HuH-7 (cell line): Measurements from ENCODE around the gene B3GNT7.
"Not testable (repeated sequence)": the region's sequence is repeated elsewhere in the genome, so short reads cannot be mapped to it uniquely, and the experiment has no call there.

Experiments used
- DNase-seq: peaks from one replicate; pipeline ENCODE4 v3.0.0; 2011; ENCODE audit warnings: low spot score

B3GNT7 gene

DNA sequence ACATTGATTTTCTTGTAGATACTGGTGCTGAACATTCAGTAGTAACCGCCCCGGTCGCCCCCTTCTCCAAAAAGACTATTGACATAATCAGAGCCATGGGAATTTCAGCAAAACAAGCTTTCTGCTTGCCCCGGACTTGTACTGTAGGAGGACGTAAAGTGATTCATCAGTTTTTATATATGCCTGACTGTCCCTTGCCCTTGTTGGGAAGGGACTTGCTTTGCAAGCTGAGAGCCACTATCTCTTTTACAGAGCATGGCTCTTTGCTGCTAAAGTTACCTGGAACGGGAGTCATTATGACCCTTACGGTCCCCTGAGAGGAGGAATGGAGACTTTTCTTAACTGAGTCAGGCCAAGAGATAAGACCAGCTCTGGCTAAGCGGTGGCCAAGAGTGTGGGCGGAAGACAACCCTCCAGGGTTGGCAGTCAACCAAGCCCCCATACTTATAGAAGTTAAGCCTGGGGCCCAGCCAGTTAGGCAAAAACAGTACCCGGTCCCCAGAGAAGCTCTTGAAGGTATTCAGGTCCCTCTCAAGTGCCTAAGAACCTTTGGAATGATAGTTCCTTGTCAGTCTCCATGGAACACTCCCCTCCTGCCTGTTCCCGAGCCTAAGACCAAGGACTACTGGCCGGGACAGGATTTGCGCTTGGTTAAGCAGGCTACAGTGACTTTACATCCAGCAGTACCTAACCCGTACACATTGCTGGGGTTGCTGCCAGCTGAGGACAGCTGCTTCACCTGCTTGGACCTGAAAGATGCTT is 8.1 kb downstream of the B3GNT7 start:
- not testable (repeated sequence) for DNase-seq

DNA sequence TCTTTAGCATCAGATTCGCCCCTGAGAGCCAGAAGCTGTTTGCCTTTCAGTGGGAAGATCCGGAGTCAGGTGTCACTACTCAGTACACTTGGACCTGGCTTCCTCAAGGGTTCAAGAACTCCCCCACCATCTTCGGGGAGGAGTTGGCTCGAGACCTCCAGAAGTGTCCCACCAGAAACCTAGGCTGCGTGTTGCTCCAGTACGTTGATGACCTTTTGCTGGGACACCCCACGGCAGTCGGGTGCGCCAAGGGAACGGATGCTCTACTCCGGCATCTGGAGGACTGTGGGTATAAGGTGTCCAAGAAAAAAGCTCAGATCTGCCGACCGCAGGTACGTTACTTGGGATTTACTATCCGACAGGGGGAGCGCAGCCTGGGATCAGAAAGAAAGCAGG is 8.7 kb downstream of the B3GNT7 start:
- not testable (repeated sequence) for DNase-seq

DNA sequence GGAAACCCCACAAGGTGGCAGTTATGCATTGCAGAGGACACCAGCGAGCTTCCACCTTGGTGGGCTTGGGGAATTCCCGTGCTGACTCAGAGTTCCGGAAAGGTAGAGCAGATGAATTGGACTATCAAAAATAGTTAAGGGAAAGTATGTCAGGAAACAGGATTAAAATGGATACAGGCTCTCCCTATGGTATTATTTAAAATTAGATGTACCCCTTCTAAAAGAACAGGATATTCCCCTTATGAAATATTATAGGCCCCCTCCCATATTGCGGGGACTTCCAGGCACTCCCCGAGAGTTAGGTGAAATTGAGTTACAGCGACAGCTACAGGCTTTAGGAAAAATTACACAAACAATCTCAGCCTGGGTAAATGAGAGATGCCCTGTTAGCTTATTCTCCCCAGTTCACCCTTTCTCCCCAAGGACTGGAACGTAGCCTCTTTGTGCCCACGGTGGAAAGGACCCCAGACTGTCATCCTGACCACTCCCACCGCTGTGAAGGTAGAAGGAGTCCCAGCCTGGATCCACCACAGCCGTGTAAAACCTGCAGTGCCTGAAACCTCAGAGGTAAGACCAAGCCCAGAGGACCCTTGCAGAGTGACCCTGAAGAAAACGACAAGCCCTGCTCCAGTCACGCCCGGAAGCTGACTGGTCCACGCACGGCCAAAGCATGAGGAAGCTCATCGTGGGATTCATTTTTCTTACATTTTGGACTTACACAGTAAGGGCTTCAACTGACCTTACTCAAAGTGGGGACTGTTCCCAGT is 10.3 kb downstream of the B3GNT7 start:
- not testable (repeated sequence) for DNase-seq

DNA sequence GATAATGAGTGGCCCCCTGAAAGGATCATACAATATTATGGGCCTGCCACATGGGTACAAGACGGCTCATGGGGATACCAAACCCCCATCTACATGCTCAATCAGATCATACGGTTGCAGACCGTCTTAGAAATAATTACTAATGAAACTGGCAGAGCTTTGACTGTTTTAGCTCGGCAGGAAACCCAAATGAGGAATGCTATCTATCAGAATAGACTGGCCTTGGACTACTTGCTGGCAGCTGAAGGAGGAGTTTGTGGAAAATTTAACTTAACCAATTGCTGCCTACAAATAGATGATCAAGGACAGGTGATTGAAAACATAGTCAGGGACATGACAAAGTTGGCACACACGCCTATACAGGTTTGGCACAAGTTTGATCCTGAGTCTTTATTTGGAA is 12.2 kb downstream of the B3GNT7 start:
- not testable (repeated sequence) for DNase-seq

DNA sequence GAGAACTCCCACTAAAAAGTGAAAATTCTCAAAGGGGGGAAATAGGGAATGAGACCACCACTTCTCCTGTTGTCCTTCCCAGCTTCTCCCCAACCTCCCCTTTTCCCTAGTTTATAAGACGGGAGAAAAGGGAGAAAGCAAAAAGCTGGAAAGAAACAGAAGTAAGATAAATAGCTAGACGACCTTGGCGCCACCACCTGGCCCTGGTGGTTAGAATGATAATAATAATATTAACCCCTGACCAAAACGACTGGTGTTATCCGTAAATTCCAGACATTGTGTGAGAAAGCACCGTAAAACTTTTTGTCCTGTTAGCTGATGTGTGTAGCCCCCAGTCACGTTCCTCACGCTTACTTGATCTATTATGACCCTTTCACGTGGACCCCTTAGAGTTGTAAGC is 12.8 kb downstream of the B3GNT7 start:
- DNase-seq: not testable (repeated sequence)

DNA sequence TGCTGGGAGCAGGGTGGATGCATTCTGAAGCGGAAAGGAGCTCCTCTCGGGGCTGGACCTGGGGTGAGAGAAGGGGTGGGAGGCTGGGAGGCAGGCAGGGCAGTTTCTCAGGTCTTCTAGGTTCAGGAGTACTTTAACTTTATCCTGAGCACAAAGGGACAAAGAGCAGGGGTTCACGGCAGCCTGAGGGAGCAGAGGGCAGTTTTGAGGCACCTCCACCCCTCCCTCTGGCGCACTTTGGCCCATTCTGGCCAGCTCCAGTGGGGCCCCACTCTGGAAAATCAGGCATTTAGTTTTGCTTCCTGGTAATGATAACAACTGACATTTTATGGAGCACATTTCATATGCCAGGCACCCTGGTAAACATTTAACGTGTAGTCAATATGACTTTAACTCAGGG is 14.3 kb downstream of the B3GNT7 start:
- DNase-seq: no peak

DNA sequence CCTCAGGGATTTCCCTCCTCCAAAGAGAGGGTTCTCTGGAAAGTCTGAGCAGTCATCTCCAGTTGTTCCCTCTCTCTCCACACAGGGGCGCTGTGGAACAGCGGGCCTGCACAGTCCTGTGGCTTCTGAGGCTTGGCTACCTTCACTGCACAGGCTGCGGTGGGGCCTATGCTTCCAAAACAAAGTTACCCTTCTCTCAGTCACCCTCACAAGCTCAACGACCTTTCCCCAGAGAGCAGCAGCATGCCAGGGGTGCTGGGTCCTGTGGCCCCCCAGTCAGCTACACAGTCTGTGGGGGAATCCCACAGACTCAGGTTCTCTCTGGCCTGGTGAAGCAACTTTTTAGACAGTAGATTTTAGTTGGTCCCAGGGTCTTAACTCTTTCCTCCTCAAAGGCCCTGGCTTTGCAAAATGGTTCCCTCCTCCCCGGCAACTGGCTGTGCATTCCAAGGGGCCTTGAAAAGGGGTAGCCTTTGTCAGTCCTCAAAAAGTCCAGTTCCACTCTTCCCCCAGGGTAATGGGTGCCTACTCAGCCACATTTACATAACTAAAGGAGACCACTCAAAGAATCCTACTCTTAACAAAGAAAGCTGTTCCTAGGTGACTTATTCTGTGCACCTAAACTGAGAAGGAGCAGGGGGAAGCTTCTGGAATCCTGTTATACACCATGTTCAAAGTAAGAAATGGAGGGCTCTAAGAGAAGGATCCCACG is 14.9 kb downstream of the B3GNT7 start:
- DNase-seq: no peak

DNA sequence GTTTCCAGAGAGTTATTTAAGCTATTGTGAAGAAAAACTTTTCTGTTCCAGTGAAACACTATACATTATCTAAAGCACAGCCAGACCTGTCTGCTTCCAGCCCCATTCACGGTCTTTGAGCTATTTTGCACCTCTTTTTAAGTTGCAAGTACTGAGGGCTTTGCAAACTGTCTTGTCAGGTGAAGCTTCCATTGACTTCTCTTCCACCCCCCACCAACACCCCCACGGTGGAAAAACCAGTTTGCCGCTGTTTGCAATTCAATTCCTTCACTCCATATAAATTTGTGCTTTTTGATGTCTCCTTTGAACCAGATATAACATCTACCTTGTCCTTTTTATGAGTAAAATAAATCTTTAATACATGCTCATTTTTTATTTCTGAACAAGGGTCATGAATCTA is 15.7 kb downstream of the B3GNT7 start:
- no peak for DNase-seq

DNA sequence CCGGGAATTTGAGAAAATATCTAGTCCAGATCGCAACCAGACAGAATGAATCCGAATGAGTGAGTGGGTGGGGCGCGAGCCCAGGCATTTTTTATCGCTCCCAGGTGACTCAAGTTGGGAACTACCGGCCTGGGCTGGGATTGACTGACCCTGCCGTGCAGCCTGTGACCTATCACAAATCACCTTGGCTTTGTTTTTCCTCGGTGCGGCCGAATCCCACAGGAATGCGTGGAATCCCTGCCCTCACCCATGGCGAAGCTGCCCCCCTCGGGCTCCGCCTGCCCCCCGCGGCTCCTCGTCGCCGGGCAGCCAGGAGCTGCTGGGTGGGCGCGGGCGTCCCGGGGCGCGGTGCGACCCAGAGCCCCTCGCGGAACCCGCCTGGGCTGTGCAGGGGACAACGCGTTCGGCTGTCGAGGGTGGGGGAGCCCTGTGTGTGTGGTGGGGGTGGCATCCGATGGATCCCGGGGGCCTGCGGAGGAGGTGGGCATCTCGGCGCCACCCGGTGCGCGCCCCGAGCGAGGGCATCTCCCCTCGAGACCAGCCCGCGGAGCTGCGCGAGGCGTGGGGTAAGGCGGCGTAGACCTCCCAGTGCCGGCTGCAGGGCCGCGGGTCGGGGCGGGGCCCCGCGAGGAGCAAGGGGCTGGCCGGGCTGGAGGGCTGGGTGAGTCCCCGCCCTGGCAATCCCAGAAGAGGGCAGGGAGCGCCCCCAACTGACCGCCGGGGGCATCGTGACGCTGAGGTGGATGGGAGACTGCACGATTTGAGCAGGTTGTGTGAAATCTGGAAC is 16.5 kb downstream of the B3GNT7 start:
- DNase-seq: no peak

DNA sequence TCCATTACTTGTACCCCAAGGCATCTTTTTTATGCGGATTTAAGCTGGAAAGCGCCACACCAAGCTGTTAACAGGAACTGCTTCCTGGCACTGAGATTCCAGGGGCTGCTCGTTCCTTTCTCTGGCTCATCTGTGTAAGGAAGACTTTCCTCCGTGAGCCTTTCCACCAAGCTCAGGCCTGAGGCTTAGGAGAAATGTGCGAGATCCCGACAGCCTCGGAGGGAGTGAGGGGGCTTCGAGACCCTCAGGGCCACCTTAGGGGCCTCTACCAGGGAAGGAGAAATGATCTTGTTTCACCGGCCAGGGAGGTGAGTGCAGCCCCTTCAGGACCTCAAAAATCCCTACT is 17.1 kb downstream of the B3GNT7 start:
- DNase-seq: no peak

DNA sequence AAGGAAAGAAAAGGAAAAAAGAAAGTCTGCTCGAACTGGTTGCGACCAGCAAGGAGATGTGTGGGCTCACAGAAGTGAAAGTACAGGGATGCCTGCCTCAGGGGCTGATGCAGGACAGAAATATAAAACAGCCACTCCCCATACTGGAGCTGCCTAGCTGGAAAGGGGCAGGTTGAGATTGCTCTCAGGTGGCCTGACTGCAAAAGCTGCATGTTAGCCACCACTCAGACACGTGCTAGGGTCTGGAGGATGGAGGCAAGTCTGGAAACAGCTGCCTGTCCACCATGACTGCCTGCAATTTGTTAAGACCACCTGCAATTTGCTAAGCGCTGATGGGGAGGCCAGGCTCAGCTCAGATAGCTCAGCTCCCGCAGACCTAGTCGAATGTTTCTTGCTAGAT is 17.9 kb downstream of the B3GNT7 start:
- no peak for DNase-seq

DNA sequence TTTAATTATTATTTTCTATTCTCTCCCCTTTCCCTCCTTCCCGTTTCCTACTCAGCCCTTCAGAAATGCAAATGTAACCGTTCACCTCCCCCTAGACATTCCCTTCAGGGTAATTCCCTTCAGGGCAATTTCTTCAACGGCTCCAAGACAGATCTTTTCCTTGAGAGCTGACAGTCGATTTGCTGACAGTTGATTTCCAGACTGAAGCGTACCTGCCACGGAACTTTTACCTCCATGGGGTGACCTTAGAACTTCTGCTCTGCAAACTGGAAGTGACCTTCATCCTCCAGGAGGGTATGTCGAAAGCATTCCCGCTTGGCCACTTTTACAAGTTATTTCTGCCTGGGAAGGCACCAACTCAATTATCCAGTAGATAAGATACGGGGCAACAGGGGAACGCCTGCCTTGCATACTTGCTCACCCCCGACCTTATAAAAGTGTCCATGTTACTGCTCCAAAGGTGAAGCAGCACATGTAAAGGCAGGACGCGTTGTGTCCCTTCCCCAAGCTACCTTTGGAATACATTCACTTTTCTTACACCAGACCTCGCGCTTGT is 18.5 kb downstream of the B3GNT7 start:
- DNase-seq: no peak

DNA sequence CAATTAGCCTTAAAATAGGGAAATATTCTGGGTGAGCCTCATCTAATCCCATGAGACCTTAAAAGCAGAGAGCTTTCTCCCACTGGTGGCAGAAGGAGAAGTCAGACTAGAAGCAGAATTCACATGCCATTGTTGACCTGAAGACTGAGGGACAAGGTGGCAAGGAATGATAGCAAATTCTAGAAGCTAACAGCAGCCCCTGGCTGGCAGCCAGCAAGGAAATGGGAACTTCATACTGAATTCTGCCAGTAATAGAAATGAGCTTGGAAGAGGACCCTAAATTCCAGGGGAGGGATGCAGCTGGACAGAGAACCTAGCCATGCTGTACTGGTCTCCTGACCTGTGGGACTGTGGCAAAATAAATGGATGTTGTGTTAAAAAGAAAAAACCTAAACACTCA is 19.5 kb downstream of the B3GNT7 start:
- DNase-seq: no peak

DNA sequence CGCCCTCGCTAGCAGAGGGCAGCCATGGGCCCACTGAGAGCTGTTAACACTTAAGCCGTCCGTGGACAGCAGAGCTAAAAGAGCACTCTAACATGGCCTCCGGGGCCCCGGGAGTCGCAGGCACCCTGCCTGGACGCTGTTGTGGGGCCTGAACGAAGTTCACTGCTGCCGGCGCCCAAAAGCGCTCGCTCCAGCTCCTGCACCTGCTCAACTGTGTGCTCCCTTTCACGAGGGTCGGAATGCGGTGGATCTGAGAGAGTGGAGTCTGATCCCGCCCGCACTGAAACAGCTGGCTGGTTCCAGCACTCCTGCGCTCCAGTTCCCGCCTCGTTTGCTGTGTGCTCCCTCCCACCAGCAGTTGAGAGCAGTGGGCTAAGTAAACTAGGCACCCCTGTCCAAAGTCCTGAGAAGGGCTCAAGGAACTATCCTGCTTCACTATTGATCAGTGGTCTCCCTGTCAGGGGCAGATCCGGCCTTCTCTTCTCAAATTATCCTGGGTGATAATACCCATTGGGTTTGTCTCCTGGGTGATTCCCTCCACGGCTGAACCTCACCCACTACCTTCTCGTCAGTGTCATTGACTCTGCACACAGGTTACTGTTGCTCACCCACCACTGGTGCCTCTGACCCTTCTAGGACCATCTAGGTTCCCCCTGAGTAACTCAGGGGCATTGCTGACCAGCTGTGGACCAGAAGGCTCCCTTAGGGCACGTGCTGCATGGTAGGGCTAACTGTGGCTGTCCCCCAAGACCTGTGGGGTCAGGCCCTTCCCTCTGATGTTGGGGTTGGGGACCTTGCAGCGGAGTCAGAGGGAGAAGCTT is 23.5 kb downstream of the B3GNT7 start:
- DNase-seq: no peak

DNA sequence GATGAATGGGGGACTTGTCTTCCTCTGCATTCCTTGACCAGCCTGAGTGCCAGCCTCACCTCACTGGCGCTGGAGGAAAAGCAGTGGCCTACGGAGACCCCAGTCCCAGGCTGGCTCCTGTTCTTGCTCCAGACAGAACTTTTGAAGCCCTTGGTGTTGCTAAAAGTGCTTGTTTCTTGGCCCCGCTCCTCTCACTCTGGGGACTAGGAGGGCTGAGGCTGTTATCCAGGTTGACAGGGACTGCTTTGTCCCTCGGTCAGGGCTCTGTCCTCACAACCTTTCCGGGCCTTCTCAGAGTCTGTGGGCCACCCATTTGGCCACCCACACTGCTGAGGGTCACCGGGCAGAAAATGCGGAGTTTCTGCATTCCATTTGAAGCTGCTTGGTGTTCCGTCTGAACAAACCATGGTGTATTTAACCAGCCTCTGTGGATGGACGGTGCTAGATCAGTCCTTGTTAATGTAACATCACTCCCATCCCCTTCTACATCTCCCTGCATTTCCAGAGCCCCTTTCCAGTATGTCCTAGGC is 25.6 kb downstream of the B3GNT7 start:
- no peak for DNase-seq

DNA sequence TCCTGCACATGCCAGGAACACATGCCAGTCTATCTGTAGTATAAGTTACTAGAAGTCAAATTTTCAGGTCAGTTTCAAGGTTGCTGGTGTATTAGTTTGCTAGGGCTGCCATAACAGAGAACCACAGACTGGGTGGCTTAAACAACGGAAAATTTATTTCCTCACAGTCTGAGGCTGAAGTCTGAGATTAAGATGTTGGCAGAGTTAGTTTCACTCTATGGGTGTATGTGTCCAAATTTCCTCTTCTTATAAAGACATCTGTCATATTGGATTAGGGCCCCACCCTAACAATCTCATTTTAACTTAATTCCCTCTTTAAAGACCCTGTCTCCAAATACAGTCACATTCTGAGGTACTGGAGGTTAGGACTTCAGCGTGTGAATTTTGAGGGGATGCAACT is 26.5 kb downstream of the B3GNT7 start:
- DNase-seq: no peak

DNA sequence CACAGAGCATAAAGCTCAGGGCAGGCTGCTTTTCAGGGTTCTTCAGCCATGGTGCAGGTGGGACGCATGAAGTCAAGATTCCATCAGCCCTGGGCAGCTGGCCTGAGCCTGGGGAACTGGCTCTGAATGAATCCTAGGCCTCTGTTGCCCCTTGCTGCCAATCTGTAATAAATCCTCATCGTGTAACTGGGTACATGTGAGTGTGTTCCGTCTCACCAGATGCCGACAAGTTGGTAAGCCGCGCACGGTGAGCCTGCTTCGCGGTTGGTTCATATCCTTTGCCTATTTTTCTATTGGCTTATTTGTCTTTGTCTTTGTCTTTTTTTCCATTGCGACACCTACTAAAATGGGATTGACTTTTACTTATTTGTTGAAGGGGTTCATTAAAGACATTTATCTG is 27.7 kb downstream of the B3GNT7 start:
- no peak for DNase-seq

DNA sequence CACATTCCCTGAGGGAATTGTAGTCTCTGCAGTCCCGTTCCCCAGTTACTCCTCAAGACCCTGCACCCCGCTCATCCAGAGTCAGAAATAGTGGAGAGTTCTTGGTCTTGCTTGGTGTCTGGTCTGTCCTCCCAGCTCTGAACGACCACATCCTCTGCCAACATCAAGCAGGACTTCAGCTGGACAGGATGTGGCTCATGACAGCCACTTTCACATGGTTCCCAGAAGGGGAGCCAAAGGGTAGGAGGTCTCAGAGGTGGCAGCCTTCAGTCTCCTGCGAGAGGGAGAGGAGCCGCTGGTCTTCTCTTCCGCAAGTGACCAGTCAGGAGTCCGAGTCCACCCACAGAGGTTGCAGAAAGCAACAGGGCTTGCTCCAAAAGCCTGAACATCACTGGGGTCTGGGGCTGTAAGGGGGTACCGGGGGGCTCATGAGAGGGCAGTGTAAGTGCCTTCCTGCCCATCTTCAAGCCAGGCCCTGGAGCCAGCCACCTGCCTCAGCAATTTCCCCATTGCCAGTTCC is 29.8 kb downstream of the B3GNT7 start:
- DNase-seq: no peak

DNA sequence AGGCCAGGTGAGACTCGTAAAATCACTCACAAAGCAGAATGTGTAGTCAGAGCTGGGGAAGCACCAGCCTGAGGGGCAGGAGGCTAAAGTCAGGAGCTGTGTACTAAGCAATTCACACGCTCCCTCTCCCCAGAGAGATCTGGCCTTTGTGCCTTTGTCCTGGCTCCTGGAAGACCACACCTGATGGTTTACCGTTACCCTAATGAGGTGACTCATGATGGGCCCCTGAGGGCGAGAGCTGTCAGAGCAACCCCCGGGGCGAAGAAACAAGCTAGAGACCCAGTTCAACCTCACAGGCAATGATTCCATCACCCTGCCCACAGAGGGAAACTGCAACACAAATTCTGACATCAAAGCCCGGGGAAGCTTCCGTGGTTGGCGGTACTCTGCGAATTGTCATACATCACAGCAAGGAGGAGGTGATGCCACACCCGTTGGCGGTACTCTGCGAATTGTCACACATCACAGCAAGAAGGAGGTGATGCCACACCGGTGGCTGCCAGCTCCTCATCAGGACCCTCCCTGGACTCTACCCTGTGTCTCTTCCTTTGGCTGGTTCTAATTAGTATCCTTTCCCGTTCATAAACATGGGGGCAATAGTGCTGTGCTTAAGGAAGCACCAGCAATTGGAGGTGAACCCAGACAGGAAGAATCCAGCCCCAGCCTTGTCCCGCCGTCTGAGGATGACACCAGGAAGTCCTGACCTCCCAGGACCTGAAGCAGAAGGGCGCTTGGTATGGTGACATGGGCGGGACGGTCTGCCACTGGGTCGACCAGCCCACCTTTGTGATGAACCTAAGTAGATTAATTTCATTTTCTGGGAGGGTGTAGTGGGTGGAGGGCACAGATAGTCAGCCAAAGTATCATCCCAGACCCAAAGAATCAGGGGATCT is 30.5 kb downstream of the B3GNT7 start:
- DNase-seq: no peak

DNA sequence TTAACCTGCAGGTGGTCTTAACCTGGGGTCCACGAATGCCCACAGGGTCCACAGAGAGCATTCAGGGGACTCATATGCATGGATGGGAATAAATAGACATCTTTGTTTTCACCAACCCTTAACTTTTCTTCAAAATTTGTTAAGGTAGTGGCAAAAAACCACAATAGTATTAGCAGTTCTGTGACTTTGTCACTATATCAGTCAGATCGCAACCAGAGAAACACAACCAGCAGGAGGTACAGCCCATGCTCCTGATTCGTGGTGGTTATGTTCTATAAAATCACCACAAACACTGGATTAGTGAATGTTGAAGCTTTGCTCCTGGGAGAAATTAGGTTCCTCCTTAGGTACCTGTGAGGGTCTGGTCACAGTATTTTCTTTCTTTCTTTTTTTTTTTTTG is 31.6 kb downstream of the B3GNT7 start:
- no peak for DNase-seq
